Stimulated activated naive CD8-positive, alpha-beta T cell treated with anti-CD3 and anti-CD28 coated beads, Interleukin-15, amount 100 ng/mL, for 72 hours (primary cell): ENCODE measurements around the gene TNFAIP8.
"Not testable (repeated sequence)": the region's sequence is repeated elsewhere in the genome, so short reads cannot be mapped to it uniquely, and the experiment has no call there.

Experiments
- ATAC-seq: fragments of 150-1000 bp; cut with Tn5 transposase; 2 replicates; pipeline ENCODE4 v1.10.0; 2021; ENCODE audit warnings: mild to moderate bottlenecking, moderate library complexity
- DNase-seq, 2 donors: peaks; one replicate each; pipeline ENCODE4 v3.0.0; 2021 to 2022
- H3K27ac Mint-ChIP-seq, 2 donors: one replicate each; pipeline ENCODE4 v1.8.0; 2022; ENCODE audit warnings: mild to moderate bottlenecking in 2 of 2, mixed read lengths in 2 of 2, moderate library complexity in 2 of 2
- H3K27me3 Mint-ChIP-seq: one replicate; pipeline ENCODE4 v1.8.0; 2022; ENCODE audit warnings: mixed read lengths
- H3K4me1 Mint-ChIP-seq: one replicate; pipeline ENCODE4 v1.8.0; 2022; ENCODE audit warnings: mild to moderate bottlenecking, mixed read lengths
- H3K4me3 Mint-ChIP-seq, 2 donors: one replicate each; pipeline ENCODE4 v1.8.0; 2022; ENCODE audit warnings: mild to moderate bottlenecking in 2 of 2, mixed read lengths in 2 of 2, moderate library complexity in 1 of 2
- H3K9me3 Mint-ChIP-seq, 2 donors: one replicate each; pipeline ENCODE4 v1.8.0; 2022; ENCODE audit warnings: mixed read lengths in 2 of 2

TNFAIP8 gene

GRCh38 chr5:119402081-119402480, 46.3 kb downstream of the TNFAIP8 start:
- Mint-ChIP-seq H3K9me3 (no peaks in the 10 kb centered on the region), H3K27me3 (no peaks in the 10 kb centered on the region), H3K4me1 (peaks cover 68% of the 10 kb centered on the region), H3K27ac (no peak overlapping the region), H3K4me3 (no peak overlapping the region)
- ATAC-seq = no peak
- no peak for DNase-seq

- DNase-seq = no peak
- peaks cover 65% of the 10 kb centered on the region for H3K4me1 Mint-ChIP-seq
- H3K4me3 Mint-ChIP-seq = no peak overlapping the region
- ATAC-seq = no peak
- H3K9me3 Mint-ChIP-seq = no peaks in the 10 kb centered on the region
- H3K27me3 Mint-ChIP-seq = no peaks in the 10 kb centered on the region
- no peak overlapping the region for H3K27ac Mint-ChIP-seq
Observed at GRCh38 chr5:119402555-119402954, 46.7 kb downstream of the TNFAIP8 start.

DNA sequence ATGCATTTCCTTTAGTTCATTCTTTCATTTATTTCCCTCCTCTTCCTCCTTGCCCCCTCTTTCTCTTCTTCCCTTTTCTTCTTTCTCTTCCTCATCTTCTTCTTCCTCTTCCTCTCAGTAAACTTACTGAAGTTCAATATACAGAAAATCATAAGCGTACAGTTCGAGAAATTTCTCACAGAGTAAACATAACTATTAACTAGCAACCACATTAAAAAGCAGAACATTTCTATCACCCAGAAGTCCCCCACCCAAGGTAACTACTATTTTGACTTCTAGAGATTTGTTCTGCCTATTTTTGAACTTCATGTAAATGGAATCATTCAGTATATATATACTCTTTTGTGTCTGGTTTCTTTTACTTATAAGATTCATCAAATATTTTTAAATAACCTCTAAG, 48.2 kb downstream of the TNFAIP8 start:
- H3K27me3 Mint-ChIP-seq = no peaks in the 10 kb centered on the region
- H3K4me3 Mint-ChIP-seq = no peak overlapping the region
- DNase-seq (no peak), ATAC-seq (no peak)
- no peak overlapping the region for H3K27ac Mint-ChIP-seq
- peaks cover 53% of the 10 kb centered on the region for H3K4me1 Mint-ChIP-seq
- no peaks in the 10 kb centered on the region for H3K9me3 Mint-ChIP-seq

DNA sequence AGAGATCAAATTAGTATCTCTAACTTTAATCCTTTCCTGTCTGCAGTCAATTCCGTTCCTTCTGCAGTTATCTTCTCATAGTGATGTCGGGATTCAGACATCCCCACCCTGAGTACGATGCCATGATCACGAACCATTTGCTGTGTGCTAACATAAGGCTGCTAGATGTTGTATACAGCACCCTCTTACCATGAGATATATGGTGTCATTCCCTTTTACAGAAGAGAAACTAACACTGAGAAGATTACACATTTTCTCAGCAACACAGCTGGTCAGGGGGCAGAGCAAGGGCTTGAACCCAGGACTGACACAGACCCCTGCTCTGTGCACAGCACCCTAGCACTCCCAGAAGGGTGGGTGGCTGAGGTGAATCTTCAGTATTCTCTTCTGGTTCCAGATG, 49.6 kb downstream of the TNFAIP8 start:
- peak; percentile 31 for ATAC-seq
- no peaks in the 10 kb centered on the region for H3K27me3 Mint-ChIP-seq
- no peak for DNase-seq

GRCh38 chr5:119406551-119407110, 50.8 kb downstream of the TNFAIP8 start:
- H3K27me3 Mint-ChIP-seq = no peaks in the 10 kb centered on the region

More for the DNA sequence above, 49.6 kb downstream of the TNFAIP8 start:
- H3K4me1 Mint-ChIP-seq = peaks cover 54% of the 10 kb centered on the region
- H3K4me3 Mint-ChIP-seq = no peak overlapping the region
- H3K27ac Mint-ChIP-seq = no peak overlapping the region
- H3K9me3 Mint-ChIP-seq = no peaks in the 10 kb centered on the region

DNA sequence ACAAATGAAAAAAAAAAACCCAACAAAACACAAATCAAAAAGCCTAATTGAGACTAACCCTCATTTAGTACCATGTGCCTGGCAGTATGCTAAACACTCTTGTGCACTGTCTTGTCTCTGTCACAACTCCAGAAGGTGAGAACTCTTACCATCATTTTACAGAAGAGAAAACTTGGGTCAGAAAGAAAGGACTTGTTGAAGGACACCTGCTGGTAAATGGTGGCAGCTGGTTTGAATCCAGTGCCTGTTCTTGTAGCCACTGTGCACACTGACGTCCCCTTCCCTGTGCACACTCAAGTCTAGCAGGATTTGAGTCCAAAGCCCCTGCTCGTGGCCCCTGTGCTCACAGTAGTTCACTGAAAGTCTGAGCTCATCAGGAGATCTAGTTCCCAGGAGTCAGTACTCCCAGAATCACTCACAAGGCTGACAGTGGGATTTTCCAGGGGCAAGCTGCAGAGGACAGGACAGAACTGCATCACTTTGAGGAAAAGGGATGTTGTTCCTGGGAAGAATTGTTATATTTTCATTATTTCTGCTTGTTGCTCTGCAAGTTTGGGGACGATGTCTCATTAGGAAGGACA, 53.5 kb downstream of the TNFAIP8 start:
- Mint-ChIP-seq H3K4me3 (no peak overlapping the region), H3K27ac (peak overlapping the region; percentile 76 to 86), H3K9me3 (no peaks in the 10 kb centered on the region), H3K27me3 (no peaks in the 10 kb centered on the region), H3K4me1 (peaks cover 59% of the 10 kb centered on the region)
- ATAC-seq (peak; percentile 48), DNase-seq (no peak)

More at GRCh38 chr5:119406551-119407110, 50.8 kb downstream of the TNFAIP8 start:
- H3K9me3 Mint-ChIP-seq = no peaks in the 10 kb centered on the region
- no peak for ATAC-seq
- no peak overlapping the region for H3K27ac Mint-ChIP-seq
- no peak for DNase-seq
- H3K4me1 Mint-ChIP-seq = peaks cover 66% of the 10 kb centered on the region
- no peak overlapping the region for H3K4me3 Mint-ChIP-seq

DNA sequence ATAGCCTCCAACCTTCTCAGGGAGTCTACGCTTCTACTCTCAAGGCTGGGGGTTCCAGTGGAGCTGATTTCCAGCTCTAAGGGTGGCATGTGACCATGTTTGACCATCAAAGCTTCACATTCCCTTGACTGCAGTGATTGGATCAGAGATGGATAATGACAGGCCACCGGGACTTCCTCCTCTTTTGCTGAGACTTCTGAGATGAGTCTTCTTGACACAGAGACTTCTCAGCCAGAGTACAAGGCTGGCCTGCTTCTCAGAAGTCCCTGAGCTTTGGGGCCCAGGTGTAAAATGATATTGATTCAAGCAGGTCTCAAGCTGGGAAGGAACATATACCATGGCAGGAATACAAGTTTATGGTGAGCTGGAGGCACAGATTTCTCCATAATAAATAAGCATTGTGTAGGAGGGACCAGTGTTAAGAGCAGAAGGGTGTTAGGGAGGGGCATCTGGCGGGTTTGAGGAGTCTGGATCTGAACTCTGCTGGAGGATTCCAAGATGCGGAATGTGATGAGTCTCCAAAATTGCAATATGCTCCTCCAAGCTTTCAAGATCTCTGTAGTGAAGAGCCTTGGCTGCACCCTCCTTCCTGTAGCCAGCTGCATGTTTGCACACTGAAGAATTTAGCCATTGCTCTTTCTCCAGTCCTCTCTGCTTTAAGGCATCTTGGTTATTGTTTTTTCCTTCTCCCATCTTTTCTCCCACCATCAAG, 54.8 kb downstream of the TNFAIP8 start:
- ATAC-seq = peak; percentile 47
- Mint-ChIP-seq H3K4me1 (peaks cover 58% of the 10 kb centered on the region), H3K9me3 (no peaks in the 10 kb centered on the region), H3K27ac (peak overlapping the region in 1 of 2 donors; percentile 44), H3K4me3 (no peak overlapping the region), H3K27me3 (no peaks in the 10 kb centered on the region)
- no peak for DNase-seq

GRCh38 chr5:119411361-119412278, 55.8 kb downstream of the TNFAIP8 start:
- no peaks in the 10 kb centered on the region for H3K27me3 Mint-ChIP-seq
- H3K4me3 Mint-ChIP-seq = peak overlapping the region; percentile 92 to 98
- H3K27ac Mint-ChIP-seq = peak overlapping the region; percentile 82 to 93
- peaks cover 52% of the 10 kb centered on the region for H3K4me1 Mint-ChIP-seq
- ATAC-seq = peak; percentile 82
- DNase-seq = peak; percentile 41 to 57
- H3K9me3 Mint-ChIP-seq = no peaks in the 10 kb centered on the region

DNA sequence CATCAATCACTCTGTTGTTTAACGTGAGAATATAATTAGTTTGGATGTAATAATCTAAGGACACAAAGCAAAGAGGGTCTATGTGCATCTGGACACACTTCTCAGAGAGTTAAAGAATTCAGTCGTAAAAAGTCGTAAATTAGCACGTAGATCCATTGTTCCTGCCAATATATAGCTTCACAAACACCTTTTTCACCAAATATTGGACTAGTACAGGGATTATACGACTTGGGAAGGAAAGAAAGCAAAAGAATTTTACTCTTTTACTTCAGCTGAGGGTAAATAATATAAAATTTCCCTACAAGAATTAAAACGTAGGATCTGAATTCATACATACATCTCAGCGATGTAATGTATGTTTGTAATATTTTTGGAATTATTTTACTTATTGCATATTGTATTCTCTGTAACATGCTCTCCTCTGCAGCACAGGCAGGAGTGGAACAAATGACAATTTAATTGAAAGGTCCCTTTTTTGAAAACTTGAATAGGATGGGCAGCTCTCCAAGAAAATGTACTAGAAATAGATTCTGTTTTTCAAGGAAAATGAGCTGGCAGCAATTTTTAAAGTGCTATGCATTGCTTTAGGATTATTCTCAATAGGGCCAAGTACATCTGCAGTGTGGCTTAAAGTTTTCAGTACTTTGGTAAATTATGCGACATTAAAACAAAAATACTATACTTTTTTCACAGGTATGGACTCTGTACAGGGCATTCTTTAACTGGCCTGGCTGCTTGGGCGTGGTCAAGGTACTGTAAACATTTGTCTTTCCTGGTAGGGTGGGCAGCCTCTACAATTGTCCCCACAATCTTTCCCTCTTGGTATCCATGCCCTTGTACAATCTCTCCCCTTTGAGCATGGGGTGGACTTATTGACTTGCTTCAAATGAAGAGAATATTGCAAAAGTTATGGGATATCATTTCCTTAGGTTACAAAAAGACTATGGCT, 56.7 kb downstream of the TNFAIP8 start:
- H3K9me3 Mint-ChIP-seq = no peaks in the 10 kb centered on the region

DNA sequence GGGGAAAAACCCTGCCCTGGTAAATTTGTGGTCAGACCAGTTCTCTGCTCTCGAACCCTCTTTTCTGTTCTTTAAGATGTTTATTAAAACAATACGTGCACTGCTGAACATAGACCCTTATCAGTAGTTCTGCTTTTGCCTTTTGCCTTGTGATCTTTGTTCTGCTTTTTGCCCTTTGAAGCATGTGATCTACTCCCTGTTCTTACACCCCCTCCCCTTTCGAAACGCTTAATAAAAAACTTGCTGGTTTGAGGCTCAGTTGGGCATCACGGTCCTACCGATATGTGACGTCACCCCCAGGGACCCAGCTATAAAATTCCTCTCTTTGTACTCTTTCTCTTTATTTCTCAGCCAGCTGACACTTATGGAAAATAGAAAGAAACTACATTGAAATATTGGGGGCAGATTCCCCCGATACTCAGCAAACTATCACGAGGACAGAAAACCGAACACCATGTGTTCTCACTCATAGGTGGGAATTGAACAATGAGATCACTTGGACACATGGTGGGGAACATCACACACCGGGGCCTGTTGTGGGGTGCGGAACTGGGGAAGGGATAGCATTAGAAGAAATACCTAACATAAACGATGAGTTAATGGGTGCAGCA, 58.4 kb downstream of the TNFAIP8 start:
- H3K4me3 Mint-ChIP-seq, H3K27me3 Mint-ChIP-seq, ATAC-seq, DNase-seq, H3K9me3 Mint-ChIP-seq: not testable (repeated sequence)
- Mint-ChIP-seq H3K4me1 (peaks cover 63% of the 10 kb centered on the region), H3K27ac (peak overlapping the region in 1 of 2 donors; percentile 64)

More for the DNA sequence above, 56.7 kb downstream of the TNFAIP8 start:
- DNase-seq (no peak), ATAC-seq (no peak)
- peaks cover 55% of the 10 kb centered on the region for H3K4me1 Mint-ChIP-seq
- H3K4me3 Mint-ChIP-seq = peak overlapping the region; percentile 92 to 98
- peak overlapping the region in 1 of 2 donors; percentile 82 for H3K27ac Mint-ChIP-seq
- no peaks in the 10 kb centered on the region for H3K27me3 Mint-ChIP-seq

- DNase-seq (no peak), ATAC-seq (no peak)
- peak overlapping the region in 1 of 2 donors; percentile 1 for H3K4me3 Mint-ChIP-seq
- peaks cover 31% of the 10 kb centered on the region for H3K4me1 Mint-ChIP-seq
- no peaks in the 10 kb centered on the region for H3K9me3 Mint-ChIP-seq
- no peak overlapping the region for H3K27ac Mint-ChIP-seq
- no peaks in the 10 kb centered on the region for H3K27me3 Mint-ChIP-seq
Observed at GRCh38 chr5:119417891-119418605, 62.2 kb downstream of the TNFAIP8 start.

DNA sequence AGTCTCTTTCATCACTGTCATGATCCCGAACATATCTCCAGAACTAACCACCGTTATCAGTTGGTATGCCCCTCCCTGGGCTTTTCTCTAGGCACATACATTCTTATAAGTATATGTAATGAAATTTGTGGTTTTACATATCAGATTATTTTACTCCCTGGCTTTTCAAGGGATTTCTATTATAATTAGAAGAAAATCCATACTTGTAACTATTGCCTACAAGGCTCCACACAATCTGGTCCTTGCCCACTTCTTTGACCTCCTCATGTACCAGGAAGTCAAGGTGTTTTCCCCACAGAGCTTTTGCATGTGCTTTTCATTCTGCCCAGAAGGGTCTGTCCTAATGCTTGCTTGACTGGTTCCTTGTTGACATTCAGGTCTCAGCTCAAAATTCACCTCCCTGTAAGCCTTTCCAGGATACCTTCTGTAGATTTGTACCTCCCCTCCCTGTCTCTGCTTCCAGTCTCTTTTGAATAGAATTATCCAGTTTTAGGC, 62.8 kb downstream of the TNFAIP8 start:
- H3K9me3 Mint-ChIP-seq = no peaks in the 10 kb centered on the region
- peaks cover 31% of the 10 kb centered on the region for H3K4me1 Mint-ChIP-seq
- ATAC-seq (no peak), DNase-seq (no peak)
- H3K27me3 Mint-ChIP-seq = no peaks in the 10 kb centered on the region
- H3K4me3 Mint-ChIP-seq = no peak overlapping the region
- no peak overlapping the region for H3K27ac Mint-ChIP-seq

DNA sequence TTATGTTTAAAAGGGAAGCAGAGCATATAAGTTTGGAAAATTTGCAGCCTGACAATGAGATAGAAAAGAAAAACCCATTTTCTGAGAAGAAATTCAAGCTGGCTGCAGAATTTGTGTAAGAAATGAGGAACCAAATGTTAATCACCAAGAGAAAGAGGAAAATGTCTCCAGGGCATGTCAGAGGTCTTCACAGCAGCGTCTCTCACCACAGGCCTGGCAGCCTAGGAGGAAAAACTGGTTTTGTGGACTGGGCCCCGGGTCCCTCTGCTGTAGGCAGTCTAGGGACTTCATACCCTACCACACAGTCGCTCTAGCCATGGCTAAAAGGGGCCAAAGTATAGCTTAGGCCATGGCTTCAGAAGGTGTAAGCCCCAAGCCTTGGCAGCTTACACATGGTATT, 64.3 kb downstream of the TNFAIP8 start:
- Mint-ChIP-seq H3K4me3 (no peak overlapping the region), H3K27ac (no peak overlapping the region), H3K9me3 (no peaks in the 10 kb centered on the region), H3K4me1 (peaks cover 18% of the 10 kb centered on the region), H3K27me3 (no peaks in the 10 kb centered on the region)
- ATAC-seq (no peak), DNase-seq (no peak)

GRCh38 chr5:119426057-119426456, 70.2 kb downstream of the TNFAIP8 start:
- ATAC-seq = no peak
- no peak overlapping the region for H3K27ac Mint-ChIP-seq
- no peaks in the 10 kb centered on the region for H3K27me3 Mint-ChIP-seq
- DNase-seq = no peak
- H3K4me3 Mint-ChIP-seq = no peak overlapping the region
- no peaks in the 10 kb centered on the region for H3K9me3 Mint-ChIP-seq
- H3K4me1 Mint-ChIP-seq = no peaks in the 10 kb centered on the region
